PC-9 (cell line): ENCODE results near the gene BTBD10. TPM values are rescaled to one million over a fixed set of nuclear protein-coding genes. Genes with fewer than 3 reads are reported as not detected.
"Not testable (repeated sequence)": the region's sequence is repeated elsewhere in the genome, so short reads cannot be mapped to it uniquely, and the experiment has no call there.

ENCODE experiments used
- BruUV-seq: library from RNA; stranded (reverse); fragments of 400-500 nt; replicated peaks from 2 replicates; lab custom pipeline; 2021; lab: Mats Ljungman, UMichigan
- CTCF ChIA-PET: fragments of 300-600 bp; sonication (Branson Sonifier 250); formaldehyde crosslinking; loops from one replicate; lab custom pipeline; 2022; ENCODE audit warnings: antibody characterized with exemption; lab: Charles Lee
- POLR2A ChIA-PET: fragments of 300-600 bp; sonication (Branson Sonifier 250); formaldehyde crosslinking; loops from one replicate; lab custom pipeline; 2022; ENCODE audit warnings: antibody characterized with exemption; ENCODE audit not compliant: unreplicated experiment; lab: Charles Lee
- DNase-seq, 2 experiments: peaks; one replicate each; pipeline versions ENCODE4 v3.0.0 to v3.0.0-alpha.2; 2015 to 2022; ENCODE audit warnings: mixed read lengths in 1 of 2
- H2AFZ ChIP-seq: fragments of 200-600 bp; sonication (generic); 2 replicates; pipeline ENCODE4 v1.8.1; 2017; ENCODE audit warnings: antibody characterized with exemption
- H3F3A ChIP-seq: fragments of 200-600 bp; sonication (generic); 2 replicates; pipeline ENCODE4 v1.8.1; 2017; ENCODE audit warnings: antibody characterized with exemption, mild to moderate bottlenecking, low read depth; ENCODE audit not compliant: insufficient read depth
- H3K27ac ChIP-seq: fragments of 200-600 bp; sonication (generic); 2 replicates; pipeline ENCODE4 v1.6.1; 2016; ENCODE audit warnings: mixed run types
- H3K27me3 ChIP-seq: fragments of 200-600 bp; sonication (generic); 2 replicates; pipeline ENCODE4 v1.6.1; 2016; ENCODE audit warnings: low read depth, mixed run types; ENCODE audit not compliant: insufficient read depth
- H3K36me3 ChIP-seq: fragments of 200-600 bp; sonication (generic); 2 replicates; pipeline ENCODE4 v1.6.1; 2016; ENCODE audit warnings: low read depth, mixed run types
- H3K4me1 ChIP-seq: fragments of 200-600 bp; sonication (generic); replicated peaks from 2 replicates; pipeline ENCODE4 v1.6.1; 2016; ENCODE audit warnings: mixed run types; ENCODE audit not compliant: insufficient read depth
- H3K4me2 ChIP-seq: fragments of 200-600 bp; sonication (generic); 2 replicates; pipeline ENCODE4 v1.6.1; 2017; ENCODE audit warnings: mixed run types
- H3K4me3 ChIP-seq: fragments of 200-600 bp; sonication (generic); 2 replicates; pipeline ENCODE4 v1.6.1; 2016; ENCODE audit warnings: mixed run types
- H3K79me2 ChIP-seq: fragments of 200-600 bp; sonication (generic); 2 replicates; pipeline ENCODE4 v1.6.1; 2017; ENCODE audit warnings: low read depth, mixed run types
- H3K9me2 ChIP-seq: fragments of 200-600 bp; sonication (generic); 2 replicates; pipeline ENCODE4 v1.8.1; 2017; ENCODE audit warnings: mild to moderate bottlenecking; ENCODE audit not compliant: insufficient read depth
- H3K9me3 ChIP-seq: fragments of 200-600 bp; sonication (generic); 2 replicates; pipeline ENCODE4 v1.8.1; 2016; ENCODE audit warnings: low read depth; ENCODE audit not compliant: insufficient read depth
- H4K20me1 ChIP-seq: fragments of 200-600 bp; sonication (generic); 2 replicates; pipeline ENCODE4 v1.8.1; 2017; ENCODE audit not compliant: insufficient read depth
- EZH2 ChIP-seq: fragments of 200-600 bp; sonication (generic); IDR thresholded peaks from 2 replicates; pipeline ENCODE4 v1.8.0; 2017; ENCODE audit warnings: antibody characterized with exemption, low read depth
- intact Hi-C: fragments of 100-400 bp; cut with micrococcal nuclease; formaldehyde crosslinking; loops from one replicate; pipeline ENCODE4 v1.10.0; 2022; ENCODE audit not compliant: unreplicated experiment
- total RNA-seq: library from RNA; stranded (reverse); gene quantifications from 2 replicates; pipeline ENCODE4 v1.2.3, GENCODE V29; 2021
- TF ChIP-seq, protein P1 (sequence below): fragments of 200-600 bp; sonication (generic); conservative IDR thresholded peaks from 2 replicates; pipeline ENCODE4 v1.6.1; 2017; ENCODE audit warnings: mixed run types, antibody characterized with exemption, mild to moderate bottlenecking, moderate library complexity

The BTBD10 gene
- total RNA-seq, 1 experiment from 2014 or later: 16.5 TPM

DNA sequence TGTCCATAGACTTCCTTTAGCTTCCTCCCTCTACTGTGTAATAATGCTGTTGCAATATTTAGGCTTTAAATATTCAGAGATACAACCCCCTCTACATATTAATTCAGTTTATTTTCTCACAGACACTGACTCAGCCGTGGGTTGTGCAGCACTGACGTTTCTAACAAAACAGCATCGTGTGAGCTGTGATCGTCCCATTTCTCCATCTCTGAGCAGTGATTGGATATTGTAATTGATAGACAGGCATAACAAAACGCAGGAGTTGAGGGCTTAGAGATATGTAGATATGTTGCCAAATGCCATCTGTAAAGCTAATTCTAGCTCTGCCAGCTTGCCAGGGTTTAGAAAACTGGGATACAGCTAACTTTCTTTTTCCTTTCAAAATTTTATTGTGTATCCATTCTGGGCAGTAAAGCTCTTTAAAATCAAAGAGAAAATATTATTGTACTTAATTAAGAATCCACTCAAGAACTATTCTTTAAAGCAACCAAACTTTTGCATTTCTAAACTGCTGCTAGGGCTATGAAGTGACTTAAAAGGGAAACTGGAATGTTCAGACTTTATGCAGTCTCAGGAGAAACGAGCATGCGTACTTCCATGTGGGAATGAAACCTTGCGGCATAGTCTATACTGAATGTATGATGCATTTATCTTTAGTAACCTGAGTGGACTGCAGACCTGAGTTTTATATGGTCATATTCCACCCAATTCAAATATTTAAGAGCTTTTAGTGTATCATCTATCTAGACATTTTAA lies 22.7 kb downstream of the BTBD10 start:
- ChIA-PET CTCF (interaction anchor here (0.6 kb wide), 1 partner anchor 28 kb away, joined by 4 read pairs; no protein-coding TSS in a partner anchor), POLR2A (no interaction called here)
- no peak for DNase-seq
- Histone ChIP-seq H3K27me3 (no peaks in the 10 kb centered on the region), H3F3A (no peaks in the 10 kb centered on the region), H3K4me2 (no peak overlapping the region), H3K27ac (no peak overlapping the region), H2AFZ (no peak overlapping the region), H3K9me2 (no peaks in the 10 kb centered on the region), H3K9me3 (no peaks in the 10 kb centered on the region), H3K4me1 (no peaks in the 10 kb centered on the region), H4K20me1 (no peaks in the 10 kb centered on the region), H3K79me2 (peaks cover 5% of the 10 kb centered on the region; the same call in 1 of the 2 replicates), H3K36me3 (no peaks in the 10 kb centered on the region), H3K4me3 (no peak overlapping the region)
- BruUV-seq: no TSS peak
- no peak for TF ChIP-seq EZH2
- TF ChIP-seq, protein P1, sequence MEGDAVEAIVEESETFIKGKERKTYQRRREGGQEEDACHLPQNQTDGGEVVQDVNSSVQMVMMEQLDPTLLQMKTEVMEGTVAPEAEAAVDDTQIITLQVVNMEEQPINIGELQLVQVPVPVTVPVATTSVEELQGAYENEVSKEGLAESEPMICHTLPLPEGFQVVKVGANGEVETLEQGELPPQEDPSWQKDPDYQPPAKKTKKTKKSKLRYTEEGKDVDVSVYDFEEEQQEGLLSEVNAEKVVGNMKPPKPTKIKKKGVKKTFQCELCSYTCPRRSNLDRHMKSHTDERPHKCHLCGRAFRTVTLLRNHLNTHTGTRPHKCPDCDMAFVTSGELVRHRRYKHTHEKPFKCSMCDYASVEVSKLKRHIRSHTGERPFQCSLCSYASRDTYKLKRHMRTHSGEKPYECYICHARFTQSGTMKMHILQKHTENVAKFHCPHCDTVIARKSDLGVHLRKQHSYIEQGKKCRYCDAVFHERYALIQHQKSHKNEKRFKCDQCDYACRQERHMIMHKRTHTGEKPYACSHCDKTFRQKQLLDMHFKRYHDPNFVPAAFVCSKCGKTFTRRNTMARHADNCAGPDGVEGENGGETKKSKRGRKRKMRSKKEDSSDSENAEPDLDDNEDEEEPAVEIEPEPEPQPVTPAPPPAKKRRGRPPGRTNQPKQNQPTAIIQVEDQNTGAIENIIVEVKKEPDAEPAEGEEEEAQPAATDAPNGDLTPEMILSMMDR: no peak
- intact Hi-C loops: no loop called here

- CTCF ChIA-PET: interaction anchor here (0.8 kb wide), 1 partner anchor 553 kb away, joined by 4 read pairs; no protein-coding TSS in a partner anchor
Observed at GRCh38 chr11:13438291-13438690, 24.7 kb downstream of the BTBD10 start.

GRCh38 chr11:13436836-13437235 lies 26.2 kb downstream of the BTBD10 start:
- H3K4me2 ChIP-seq, H3K79me2 ChIP-seq, intact Hi-C loops, BruUV-seq, DNase-seq, H3K4me3 ChIP-seq, H2AFZ ChIP-seq, H4K20me1 ChIP-seq, H3K27me3 ChIP-seq, H3K9me3 ChIP-seq, H3K9me2 ChIP-seq, CTCF ChIA-PET, H3K4me1 ChIP-seq, H3F3A ChIP-seq, POLR2A ChIA-PET, H3K36me3 ChIP-seq, H3K27ac ChIP-seq: not testable (repeated sequence)

More at GRCh38 chr11:13438291-13438690, 24.7 kb downstream of the BTBD10 start:
- no peak for DNase-seq
- Histone ChIP-seq H3K79me2 (no peaks in the 10 kb centered on the region), H3K27me3 (no peaks in the 10 kb centered on the region), H3K36me3 (no peaks in the 10 kb centered on the region), H3K9me3 (no peaks in the 10 kb centered on the region), H3K27ac (no peak overlapping the region), H2AFZ (no peak overlapping the region), H3K9me2 (no peaks in the 10 kb centered on the region), H3K4me3 (no peak overlapping the region), H3K4me2 (no peak overlapping the region), H4K20me1 (no peaks in the 10 kb centered on the region), H3F3A (no peaks in the 10 kb centered on the region), H3K4me1 (0 out of 2 replicates have a peak, but pooled peaks cover 4% of the 10 kb centered on the region)
- TF ChIP-seq, protein P1: no peak
- no peak for TF ChIP-seq EZH2
- BruUV-seq: no TSS peak
- POLR2A ChIA-PET: no interaction called here
- intact Hi-C loops: no loop called here
